WI38 (cell line): Measurements from ENCODE around the gene ARID1B.

Experiments used
- H3K4me3 ChIP-seq: 2 replicates; pipeline ENCODE4 v1.5.1; 2011; ENCODE audit warnings: low read depth, mild to moderate bottlenecking, control low read depth, low read length
- TF ChIP-seq, protein P1 (sequence below): IDR thresholded peaks from 2 replicates; pipeline ENCODE4 v1.5.1; 2012; ENCODE audit warnings: low read depth, mild to moderate bottlenecking, control low read depth, low read length

ARID1B gene

DNA sequence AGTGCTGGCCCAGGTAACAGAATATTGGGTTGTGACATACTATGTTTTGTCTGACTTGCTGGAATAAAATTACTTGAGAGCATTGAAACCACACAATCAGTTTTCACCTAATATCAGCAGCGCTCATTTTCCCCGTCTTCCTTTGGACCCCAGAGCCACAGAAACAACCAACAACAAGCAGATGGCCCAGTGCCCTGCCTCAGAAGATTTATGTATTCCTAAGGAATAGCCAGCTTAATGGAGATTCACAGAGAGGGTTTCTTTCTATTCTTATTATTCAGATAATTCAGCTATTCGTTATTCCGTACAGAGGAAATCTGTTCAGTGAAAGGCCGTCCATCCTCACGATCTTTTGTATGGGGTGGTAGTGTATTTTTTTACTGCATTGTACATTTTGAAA is 391.3 kb downstream of the ARID1B start:
- TF ChIP-seq, protein P1, sequence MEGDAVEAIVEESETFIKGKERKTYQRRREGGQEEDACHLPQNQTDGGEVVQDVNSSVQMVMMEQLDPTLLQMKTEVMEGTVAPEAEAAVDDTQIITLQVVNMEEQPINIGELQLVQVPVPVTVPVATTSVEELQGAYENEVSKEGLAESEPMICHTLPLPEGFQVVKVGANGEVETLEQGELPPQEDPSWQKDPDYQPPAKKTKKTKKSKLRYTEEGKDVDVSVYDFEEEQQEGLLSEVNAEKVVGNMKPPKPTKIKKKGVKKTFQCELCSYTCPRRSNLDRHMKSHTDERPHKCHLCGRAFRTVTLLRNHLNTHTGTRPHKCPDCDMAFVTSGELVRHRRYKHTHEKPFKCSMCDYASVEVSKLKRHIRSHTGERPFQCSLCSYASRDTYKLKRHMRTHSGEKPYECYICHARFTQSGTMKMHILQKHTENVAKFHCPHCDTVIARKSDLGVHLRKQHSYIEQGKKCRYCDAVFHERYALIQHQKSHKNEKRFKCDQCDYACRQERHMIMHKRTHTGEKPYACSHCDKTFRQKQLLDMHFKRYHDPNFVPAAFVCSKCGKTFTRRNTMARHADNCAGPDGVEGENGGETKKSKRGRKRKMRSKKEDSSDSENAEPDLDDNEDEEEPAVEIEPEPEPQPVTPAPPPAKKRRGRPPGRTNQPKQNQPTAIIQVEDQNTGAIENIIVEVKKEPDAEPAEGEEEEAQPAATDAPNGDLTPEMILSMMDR: no peak
- H3K4me3 ChIP-seq: no peak overlapping the region

DNA sequence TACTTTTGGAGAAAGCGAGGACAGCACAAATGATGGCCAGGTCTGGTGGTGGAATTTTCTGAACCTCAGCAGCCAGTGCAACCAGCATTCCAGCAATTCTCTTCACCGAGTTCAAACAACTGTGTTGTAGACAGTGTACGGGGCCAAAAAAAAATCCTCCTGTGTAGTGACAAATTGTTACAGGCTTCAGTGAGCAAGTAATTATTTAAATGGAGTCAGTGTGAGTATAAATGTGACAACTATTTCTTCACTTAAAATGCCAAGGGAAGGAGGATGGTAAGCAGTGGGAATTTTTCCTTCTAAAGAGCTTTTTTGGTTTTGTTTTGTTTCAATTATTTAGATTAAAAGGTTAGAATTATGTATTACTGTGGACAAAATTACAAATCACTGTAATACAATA is 392.0 kb downstream of the ARID1B start:
- TF ChIP-seq, protein P1: no peak
- H3K4me3 ChIP-seq: no peak overlapping the region

DNA sequence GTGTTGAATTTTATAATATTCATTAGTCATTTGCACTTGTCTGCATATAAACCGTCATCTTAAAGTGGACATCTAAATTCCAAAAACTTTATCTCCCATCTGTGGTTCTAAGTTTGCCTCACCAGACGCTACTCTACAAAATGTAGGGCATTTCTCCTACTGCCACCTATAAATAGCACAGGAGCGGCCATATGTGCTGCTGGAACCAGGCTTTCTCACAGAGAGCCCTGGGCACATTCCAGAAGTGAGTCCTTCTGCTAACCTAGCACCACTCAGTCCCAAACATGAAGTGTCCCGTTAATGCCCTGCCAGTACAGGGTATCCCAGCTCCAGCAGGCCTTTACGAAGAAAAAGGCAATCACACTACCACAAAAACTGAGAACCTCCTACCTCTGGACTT is 392.5 kb downstream of the ARID1B start:
- TF ChIP-seq, protein P1: no peak
- H3K4me3 ChIP-seq: no peak overlapping the region

DNA sequence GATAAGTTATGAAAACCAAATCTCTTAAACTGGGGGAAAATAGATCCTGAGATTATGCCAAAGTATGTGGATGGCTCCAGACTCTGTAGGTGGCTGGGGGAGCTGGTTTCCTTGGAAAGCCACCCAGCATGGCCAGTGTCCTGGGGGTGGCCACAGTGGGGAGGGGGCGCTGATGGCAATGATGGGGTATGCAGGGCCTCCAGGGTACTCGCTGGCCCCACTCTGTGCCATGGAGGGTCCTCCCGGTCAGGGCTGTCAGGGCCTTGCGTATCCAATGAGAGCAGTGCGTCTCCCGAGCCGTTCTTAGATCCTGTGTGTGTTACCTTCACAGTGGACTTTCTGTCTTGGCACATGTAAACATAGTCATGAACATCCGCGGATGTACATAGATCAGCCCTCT is 393.4 kb downstream of the ARID1B start:
- H3K4me3 ChIP-seq: no peak overlapping the region
- TF ChIP-seq, protein P1: no peak

DNA sequence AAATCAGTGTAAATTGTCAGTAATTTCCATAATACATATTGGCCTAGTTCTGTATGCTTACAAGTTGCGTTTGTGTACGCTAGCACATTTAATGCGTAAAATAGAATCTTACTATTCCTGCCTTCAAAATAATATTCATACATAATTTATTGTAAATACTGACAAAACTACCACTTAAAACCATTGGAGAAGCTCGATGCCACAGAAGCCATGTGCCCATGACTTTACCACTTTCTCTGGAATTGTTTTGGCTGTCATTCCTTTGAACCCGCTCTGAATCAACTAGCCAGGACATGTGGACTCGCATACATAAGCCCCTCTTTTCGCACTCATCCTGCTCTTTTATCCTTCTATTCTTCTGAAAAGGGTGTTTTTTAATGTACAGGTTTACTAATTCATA is 394.6 kb downstream of the ARID1B start:
- H3K4me3 ChIP-seq: no peak overlapping the region
- TF ChIP-seq, protein P1: no peak

DNA sequence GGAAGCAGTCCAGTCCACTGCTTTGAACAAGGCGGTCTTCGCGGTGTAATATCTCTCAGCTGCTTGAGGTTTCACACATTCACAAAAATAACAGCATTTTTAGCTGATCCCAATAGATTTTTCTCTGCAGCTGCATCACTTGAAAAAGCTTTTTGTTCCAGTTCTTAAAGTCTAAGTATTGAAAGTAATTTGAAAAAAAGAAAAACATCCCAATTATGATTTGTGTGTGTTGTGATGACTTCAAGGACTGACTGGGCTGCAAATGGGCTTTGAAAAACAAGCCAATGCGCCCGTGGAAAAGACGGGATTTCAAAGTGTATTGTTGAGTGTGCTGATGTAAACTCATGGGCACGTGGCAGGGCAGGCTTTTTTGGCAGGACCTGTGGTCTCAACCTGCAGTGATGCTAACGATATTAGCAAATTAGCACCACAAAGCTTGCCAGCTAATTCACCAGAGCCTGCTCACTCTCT is 395.1 kb downstream of the ARID1B start:
- no peak overlapping the region for H3K4me3 ChIP-seq
- TF ChIP-seq, protein P1: no peak

DNA sequence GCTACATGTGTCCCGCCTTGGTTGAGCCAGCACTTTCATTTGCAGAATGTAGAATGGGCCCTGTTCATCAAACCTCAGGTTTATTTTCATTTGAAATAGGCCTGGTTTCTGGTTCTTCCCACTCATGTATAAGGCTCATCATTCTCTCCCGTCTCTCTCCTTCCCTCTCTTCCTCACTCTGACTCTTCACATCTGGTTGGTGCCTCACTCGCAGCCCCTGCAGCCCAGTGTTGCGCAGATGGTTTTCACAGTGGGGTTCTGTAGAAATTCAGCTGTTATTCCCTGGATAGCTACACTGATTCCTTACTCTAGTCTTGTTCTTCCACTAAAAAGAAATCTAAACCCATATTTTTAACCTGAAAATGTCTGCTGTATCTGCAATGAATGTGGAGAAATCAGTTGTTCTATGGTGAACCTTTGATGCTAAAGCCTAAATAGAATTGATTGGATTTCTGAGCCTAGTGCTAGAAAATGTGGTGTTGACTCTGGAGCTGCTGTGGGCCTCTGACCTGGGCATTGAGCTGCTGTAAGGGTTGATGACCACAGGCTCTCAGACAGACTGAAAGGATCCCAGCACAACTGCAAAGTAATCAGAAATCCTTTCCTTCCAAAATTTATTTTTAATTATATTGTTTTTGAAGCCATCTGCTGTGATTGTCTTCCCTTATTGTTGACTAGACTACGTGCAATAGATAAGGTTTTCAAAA is 395.8 kb downstream of the ARID1B start:
- TF ChIP-seq, protein P1: no peak
- H3K4me3 ChIP-seq: no peak overlapping the region
